Suppressor macrophage treated with lipopolysaccharide for 1 hour (primary cell): ENCODE measurements around the gene HMSD.
A peak's percentile ranks its signal among the peaks of the same experiment; 100 is the strongest.

Experiments used
- DNase-seq, 3 donors: peaks; one replicate each; pipeline ENCODE4 v3.0.0-alpha.2; 2020 to 2022

HMSD gene

GRCh38 chr18:63960891-63961290 lies 11.8 kb downstream of the HMSD start:
- no peak for DNase-seq

DNA sequence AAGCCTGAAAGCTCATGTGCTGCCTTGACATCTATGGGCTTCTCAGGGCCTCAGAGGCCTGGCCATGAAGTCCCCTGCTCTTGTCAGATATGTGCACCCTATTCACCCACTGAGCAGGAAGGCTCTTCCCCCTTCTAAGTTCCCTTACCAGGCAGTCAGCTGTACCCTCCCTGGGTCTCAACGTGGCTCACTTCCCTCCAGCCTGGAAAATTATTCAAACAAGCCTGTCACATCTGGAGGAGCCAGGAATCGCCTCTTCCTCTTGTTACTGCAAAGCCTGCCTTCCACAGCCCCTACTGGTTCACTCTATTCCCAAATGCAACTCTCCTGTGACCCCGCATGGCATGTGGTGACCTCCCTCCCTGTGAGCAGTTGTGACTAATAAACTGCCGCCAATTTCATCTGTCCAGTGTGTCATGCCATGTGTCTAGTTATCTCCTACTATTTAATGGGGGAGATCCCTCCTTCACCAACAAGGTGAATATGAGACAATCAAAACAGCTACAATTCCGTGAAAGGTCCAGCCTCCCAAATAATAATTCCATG lies 12.4 kb downstream of the HMSD start:
- peak; percentile 45 to 55 (median 46) for DNase-seq

GRCh38 chr18:63962137-63962536 lies 13.0 kb downstream of the HMSD start:
- no peak for DNase-seq

GRCh38 chr18:63963615-63964256 lies 14.6 kb downstream of the HMSD start:
- DNase-seq = peak; percentile 76 to 87 (median 85)

GRCh38 chr18:63964908-63965307 lies 15.8 kb downstream of the HMSD start:
- no peak for DNase-seq

DNA sequence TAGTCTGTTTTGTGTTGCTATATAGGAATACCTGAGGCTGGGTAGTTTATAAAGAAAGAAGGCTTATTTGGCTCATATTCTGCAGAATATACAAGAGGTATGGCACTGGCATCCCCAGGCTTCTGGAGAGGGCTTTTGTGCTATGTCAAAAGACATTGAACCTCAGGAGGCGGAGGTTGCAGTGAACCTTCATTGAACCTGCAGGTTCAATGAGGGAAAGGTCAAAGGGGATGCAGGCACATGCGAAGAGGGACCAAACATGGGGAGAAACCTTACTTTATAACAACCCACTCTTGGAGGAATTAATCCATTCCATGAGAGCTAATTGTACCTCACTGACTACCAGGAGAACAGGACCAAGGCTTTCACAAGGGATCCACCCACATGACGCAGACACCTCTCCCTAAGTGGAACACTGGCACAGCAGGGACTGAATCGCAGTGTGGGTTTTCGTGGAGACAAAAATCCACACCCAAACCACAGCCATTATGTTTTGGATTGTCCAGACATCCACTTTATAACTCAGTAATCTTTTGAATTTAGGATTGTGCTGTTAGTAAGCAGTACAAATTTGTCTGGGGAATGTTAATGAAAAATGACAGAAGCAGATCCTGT lies 16.7 kb downstream of the HMSD start:
- DNase-seq = no peak

DNA sequence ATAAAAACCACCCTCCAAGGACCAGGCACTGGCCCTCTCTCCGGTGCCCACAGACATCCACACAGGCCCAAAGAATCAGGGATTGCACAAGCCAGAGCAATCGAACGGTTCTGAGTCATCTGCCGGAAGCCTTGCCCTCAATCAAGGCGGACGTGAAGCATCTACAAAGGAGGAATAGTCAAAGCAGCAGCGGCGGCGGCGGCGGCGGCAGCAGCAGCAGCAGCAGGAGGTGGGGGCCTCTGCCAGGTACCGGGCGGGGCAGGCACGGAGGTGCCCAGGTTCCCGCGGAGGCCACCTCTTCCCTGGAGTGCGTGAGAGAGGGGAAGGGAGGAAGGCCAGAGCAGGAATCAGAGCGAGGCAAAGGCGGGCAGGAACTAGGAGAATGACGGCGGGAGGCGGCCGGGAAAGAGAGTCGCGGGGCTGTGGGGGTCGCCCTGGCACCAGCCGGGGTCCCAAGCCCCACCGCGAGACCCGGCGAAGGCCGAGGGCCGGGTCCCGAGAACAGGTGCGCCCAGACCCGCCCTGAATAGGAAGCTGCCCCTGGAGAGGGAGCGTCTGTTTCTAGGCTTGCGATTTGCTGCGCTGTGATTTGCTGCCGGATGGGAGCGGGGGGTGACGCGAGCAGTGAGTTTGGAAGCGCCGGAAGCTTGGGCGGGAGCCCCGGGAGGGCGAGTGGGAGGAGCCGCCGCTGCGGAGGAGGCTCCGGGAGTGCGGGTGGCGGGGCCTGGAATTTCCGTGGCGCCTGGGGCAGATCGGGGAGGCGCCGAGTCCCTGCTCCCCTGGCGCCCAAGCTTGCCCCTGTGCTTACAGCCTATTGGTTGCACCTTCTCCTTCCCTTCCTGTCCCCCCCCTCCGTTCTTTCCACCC lies 21.1 kb downstream of the HMSD start, which contains the start of gene SERPINB8:
Gene SERPINB8, plus strand, starts transcription at position 140 of the 867 bp plus-strand sequence. CDS start 8,228 bp downstream, outside the sequence.
- peak; percentile 97 to 98 (median 97) for DNase-seq

DNA sequence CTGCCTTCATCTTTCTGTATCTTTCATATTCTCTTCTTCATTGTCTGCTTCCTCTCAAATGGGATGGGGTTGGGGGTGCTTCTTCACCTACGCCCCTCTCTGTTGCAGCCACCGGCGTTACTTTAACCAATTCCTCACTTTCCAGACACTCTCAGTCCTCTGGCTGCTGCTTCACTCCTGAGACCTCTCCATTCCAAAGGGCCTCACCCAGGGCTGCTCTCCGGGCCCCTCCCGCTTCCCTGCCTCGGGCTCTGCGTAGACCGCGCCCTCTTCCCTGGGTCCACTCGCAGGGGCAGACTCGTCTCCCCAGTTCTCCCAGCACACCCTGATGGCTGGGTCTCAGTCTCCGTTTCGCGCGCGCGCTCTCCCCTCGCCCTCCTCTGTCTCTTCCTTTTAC lies 21.7 kb downstream of the HMSD start:
- peak; percentile 22 to 45 (median 23) for DNase-seq

GRCh38 chr18:63971320-63972001 lies 22.4 kb downstream of the HMSD start:
- peak; percentile 25 to 49 (median 38) for DNase-seq

DNA sequence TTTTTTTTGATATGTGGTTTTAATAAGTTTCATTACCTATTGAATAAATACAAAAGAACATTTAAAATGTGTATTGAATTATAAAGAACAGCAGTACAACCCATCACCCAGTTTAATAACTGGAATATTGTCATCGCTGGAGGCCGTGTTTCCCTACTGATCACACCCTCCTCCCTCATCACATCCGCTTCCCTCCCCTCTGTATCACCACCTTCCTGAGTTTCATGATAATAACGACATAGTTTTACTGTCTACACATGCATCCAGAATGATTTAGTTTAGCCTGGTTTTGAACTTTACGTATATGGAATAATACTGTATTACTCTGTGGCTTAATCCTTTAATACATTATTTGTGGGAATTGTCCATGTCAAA lies 22.9 kb downstream of the HMSD start:
- peak; percentile 31 to 39 (median 34) for DNase-seq

- DNase-seq = peak; percentile 48 to 61 (median 50)
Measured at GRCh38 chr18:63974991-63975390, 25.9 kb downstream of the HMSD start.

- peak; percentile 29 to 58 (median 53) for DNase-seq
Measured at GRCh38 chr18:63975628-63976027, 26.5 kb downstream of the HMSD start.

DNA sequence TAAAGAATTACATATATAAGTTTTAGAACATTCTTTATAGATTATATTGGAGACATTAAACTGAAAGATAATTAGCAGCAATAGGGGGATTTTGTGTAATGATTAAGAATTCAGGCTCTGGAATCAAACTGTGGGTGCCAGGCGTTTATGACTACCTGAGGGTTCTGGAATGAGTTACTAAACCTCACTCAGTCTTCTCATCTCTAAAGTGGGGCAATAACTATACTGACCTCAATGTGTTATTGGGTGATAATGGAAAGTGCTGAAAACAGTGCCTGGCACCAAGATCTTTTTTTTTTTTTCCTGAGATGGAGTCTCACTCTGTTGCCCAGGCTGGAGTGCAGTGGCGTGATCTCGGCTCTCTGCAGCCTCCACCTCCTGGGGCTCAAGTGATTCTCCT lies 27.9 kb downstream of the HMSD start:
- no peak for DNase-seq

GRCh38 chr18:63979409-63979920 lies 30.4 kb downstream of the HMSD start:
- peak; percentile 68 to 81 (median 77) for DNase-seq

DNA sequence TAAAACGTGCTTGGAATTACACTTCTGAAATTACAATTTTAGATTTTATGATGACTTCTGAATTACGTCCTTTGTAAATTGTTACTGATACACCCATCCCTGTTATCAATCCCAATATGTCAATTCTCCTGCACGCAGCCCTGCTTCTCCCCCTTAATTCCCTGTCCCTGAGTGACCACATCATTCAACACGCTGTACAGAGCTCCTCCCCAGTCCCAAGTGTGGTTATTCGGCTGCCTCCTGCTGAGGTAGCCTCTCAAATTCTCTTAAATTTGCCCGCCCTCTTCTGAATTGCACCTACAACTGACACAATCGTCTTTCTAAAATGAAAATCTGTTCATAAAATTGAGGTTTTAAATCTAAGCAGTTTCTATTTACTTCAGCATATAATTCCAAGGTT lies 30.9 kb downstream of the HMSD start:
- no peak for DNase-seq

GRCh38 chr18:63980896-63981460 lies 31.9 kb downstream of the HMSD start:
- DNase-seq = peak in 2 of 3 donors; percentile 28 to 41

- DNase-seq = no peak
Measured at GRCh38 chr18:63981719-63982118, 32.6 kb downstream of the HMSD start.

DNA sequence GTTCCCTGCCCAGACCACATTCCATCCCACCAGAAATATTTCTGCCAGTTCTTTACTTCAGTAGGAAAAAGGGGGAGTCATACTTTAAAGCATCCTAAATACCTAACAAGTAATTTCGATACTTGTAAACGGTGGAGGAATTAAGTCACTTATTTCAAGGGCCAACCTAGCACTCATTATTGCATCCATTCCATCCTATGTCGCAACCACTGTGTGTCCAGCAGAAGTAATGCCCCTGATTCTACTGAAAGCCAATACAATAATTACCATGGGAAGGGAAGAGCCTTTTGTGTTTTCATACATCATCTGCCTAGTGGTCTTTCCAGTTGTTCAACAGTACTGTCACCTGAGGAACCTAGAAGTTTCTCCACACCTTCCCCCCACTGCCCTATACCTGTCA lies 33.3 kb downstream of the HMSD start:
- no peak for DNase-seq

DNA sequence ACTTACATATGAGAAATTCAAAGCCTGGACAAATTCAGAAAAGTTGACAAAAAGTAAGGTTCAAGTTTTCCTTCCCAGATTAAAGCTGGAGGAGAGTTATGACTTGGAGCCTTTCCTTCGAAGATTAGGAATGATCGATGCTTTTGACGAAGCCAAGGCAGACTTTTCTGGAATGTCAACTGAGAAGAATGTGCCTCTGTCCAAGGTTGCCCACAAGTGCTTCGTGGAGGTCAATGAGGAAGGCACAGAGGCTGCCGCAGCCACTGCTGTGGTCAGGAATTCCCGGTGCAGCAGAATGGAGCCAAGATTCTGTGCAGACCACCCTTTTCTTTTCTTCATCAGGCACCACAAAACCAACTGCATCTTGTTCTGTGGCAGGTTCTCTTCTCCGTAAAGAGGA lies 37.8 kb downstream of the HMSD start:
- no peak for DNase-seq

DNA sequence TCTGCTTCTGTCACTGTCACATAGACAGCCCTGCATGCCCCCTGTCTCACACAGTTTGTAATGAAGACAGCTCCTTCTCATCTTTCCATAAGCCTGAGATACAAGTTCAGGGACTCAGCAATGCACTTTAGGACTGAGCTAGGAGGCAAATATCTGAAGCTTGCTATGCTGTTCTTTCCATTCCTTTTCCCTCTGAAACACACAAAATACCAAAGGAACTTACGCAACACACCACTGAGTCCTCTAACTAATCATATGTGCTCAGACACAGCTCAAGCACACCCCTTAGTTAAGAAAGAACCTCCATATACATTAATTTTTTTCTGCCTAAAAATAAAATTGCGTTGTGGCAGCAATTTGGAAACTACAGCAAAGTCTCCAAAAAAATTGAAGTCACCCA lies 38.6 kb downstream of the HMSD start:
- DNase-seq = no peak

DNA sequence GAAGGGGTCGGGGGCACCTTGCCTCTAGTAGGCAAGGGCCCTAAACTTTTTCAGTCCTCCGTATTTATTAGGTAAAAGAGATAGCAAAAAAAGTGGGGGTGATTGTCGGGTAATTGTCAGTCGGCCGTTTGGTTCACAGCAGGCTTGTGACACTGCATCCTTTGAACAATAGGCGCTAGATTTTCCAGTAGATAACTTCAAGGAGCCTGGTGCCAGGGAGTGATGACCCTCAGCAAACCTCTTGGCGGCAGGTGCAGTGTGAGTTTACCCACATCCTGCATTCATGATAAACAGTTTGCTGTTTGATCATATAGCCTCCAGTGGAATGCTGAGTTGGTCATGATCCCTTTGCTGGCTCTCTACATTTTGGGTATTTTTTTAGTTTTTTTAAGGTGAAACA lies 43.6 kb downstream of the HMSD start:
- DNase-seq = no peak

DNA sequence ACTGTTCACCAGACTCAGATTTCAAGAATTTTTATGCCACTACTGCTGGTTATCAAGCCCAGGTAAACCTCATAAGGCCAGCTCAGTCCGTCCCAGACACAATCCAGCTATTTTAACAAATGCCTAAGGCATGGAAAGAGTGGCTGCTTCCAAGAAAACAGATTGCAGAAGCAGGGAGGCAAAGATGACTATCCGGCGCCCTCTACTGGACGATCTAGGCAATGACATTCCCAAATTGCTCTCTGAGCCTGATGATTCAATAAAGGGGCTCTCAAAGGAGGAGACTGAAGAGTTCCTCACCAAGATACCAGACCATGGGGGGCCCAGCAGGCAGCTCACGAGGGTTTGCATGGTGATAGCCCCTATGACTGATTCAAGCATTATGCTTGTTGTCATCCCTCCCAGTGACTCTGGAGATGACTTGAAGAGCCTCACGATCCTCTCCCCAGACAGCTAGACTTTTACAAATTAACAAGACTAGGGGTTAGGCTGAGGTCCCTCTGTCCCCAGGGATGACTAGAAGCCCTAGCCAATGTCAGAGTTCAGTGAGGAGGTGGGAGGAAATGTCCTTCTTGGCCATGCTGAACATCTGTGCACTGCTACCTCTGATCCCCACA lies 45.8 kb downstream of the HMSD start:
- peak; percentile 60 to 67 (median 62) for DNase-seq
